NCI-H524 (cell line): ENCODE data around the gene PRM1.

Source experiments
- DNase-seq, 2 experiments: peaks; one replicate each; lab custom pipeline; 2025; lab: John Stamatoyannopoulos, UW

Gene PRM1

GRCh38 chr16:11236461-11237254 is 44.5 kb downstream of the PRM1 start:
- no peak for DNase-seq

GRCh38 chr16:11235703-11235991 is 45.5 kb downstream of the PRM1 start:
- DNase-seq = no peak

- DNase-seq = no peak
Observed at GRCh38 chr16:11234884-11235702, 46.0 kb downstream of the PRM1 start.

GRCh38 chr16:11233727-11234376 is 47.3 kb downstream of the PRM1 start:
- DNase-seq = no peak

GRCh38 chr16:11232852-11233726 is 48.0 kb downstream of the PRM1 start:
- DNase-seq = no peak

- no peak for DNase-seq
Observed at GRCh38 chr16:11232302-11232851, 48.8 kb downstream of the PRM1 start.

GRCh38 chr16:11231367-11231970 is 49.7 kb downstream of the PRM1 start:
- DNase-seq = no peak
